ENCODE results near the gene RBL2. TPM values are rescaled to one million over a fixed set of nuclear protein-coding genes. Genes with fewer than 3 reads are reported as not detected.
"Not testable (repeated sequence)": the region's sequence is repeated elsewhere in the genome, so short reads cannot be mapped to it uniquely, and the experiment has no call there.

The RBL2 gene
- total and polyA plus RNA-seq, 2 of the 8 experiments (the other 6 are each of a cell fraction or from before 2014, with no cell fraction given), result 13.9 to 22.1 TPM

GRCh38 chr16:53537626-53538025 is 103.4 kb downstream of the RBL2 start (continued):
- TF ChIP-seq SIX5 (IDR thresholded peaks at IDR 0.05; ENCODE audit: low read depth, low read length), result no peak
- TF ChIP-seq, protein P1, sequence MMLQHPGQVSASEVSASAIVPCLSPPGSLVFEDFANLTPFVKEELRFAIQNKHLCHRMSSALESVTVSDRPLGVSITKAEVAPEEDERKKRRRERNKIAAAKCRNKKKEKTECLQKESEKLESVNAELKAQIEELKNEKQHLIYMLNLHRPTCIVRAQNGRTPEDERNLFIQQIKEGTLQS (IDR thresholded peaks at IDR 0.05; ENCODE audit: insufficient read depth, low read depth, low read length), result no peak

- H3K23me2 ChIP-seq (ENCODE audit: low read depth, low read length); H3K4me2 ChIP-seq (ENCODE audit: insufficient read depth in 1 of 2, low read depth in 2 of 2, low read length in 2 of 2); H2AFZ ChIP-seq (ENCODE audit: low read length); H3K56ac ChIP-seq (replicated peaks; ENCODE audit: insufficient read length, low read depth, low read length); H3K27ac ChIP-seq (ENCODE audit: low read depth, low read length); H2AK5ac ChIP-seq (ENCODE audit: low read depth, low read length); H2BK15ac ChIP-seq (ENCODE audit: low read length); H3K79me2 ChIP-seq (ENCODE audit: control insufficient read depth in 1 of 2, insufficient read depth in 2 of 2, low read length in 2 of 2); POLR2A ChIA-PET (ENCODE audit: partially characterized antibody); H3K27me3 ChIP-seq (replicated peaks in 1 of 4; ENCODE audit: control insufficient read depth in 3 of 4, extremely low read depth in 1 of 4, insufficient read depth in 3 of 4, low read length in 3 of 4); DNase-seq (ENCODE audit: low read depth in 1 of 2, low spot score in 2 of 2); H3K4me3 ChIP-seq (ENCODE audit: extremely low read depth in 1 of 4, insufficient read depth in 2 of 4, low read depth in 3 of 4, low read length in 4 of 4); H3K9me3 ChIP-seq (ENCODE audit: insufficient read depth in 2 of 2, low read depth in 1 of 2, low read length in 1 of 2); H4K8ac ChIP-seq (ENCODE audit: extremely low read depth, insufficient read depth, low read length); CTCF ChIA-PET (ENCODE audit: partially characterized antibody); H3K4me1 ChIP-seq (replicated peaks in 1 of 4; ENCODE audit: control insufficient read depth in 3 of 4, insufficient read depth in 4 of 4, low read length in 3 of 4); H2BK20ac ChIP-seq (ENCODE audit: low read length); H3K4ac ChIP-seq (replicated peaks; ENCODE audit: insufficient read length, low read depth, low read length); H3K79me1 ChIP-seq (ENCODE audit: low read depth, low read length); H4K5ac ChIP-seq (ENCODE audit: insufficient read length, low read depth, low read length); H3K9ac ChIP-seq (replicated peaks in 1 of 4; ENCODE audit: extremely low read depth in 1 of 4, low read depth in 3 of 4, low read length in 3 of 4); H2BK5ac ChIP-seq (ENCODE audit: low read depth, low read length); H3K23ac ChIP-seq (ENCODE audit: insufficient read length); H2BK12ac ChIP-seq (ENCODE audit: low read depth, low read length); H4K91ac ChIP-seq (replicated peaks; ENCODE audit: insufficient read length, low read length); H3K14ac ChIP-seq (ENCODE audit: insufficient read length); H2BK120ac ChIP-seq (replicated peaks; ENCODE audit: low read depth, low read length); FAIRE-seq; H3K18ac ChIP-seq (ENCODE audit: extremely low read depth, low read length); H3K36me3 ChIP-seq (ENCODE audit: control insufficient read depth in 2 of 4, insufficient read depth in 4 of 4, low read length in 3 of 4); H4K20me1 ChIP-seq (replicated peaks in 1 of 2; ENCODE audit: control insufficient read depth in 1 of 2, insufficient read depth in 2 of 2, low read length in 2 of 2): not testable (repeated sequence)
- 80% methylated on average over 1 of the region's 27 CpGs; no CpG with 5 or more reads in 1 of the 2 experiments for WGBS, 2 experiments (ENCODE audit: extremely low coverage in 1 of 2, insufficient coverage in 1 of 2, insufficient read length in 1 of 2, insufficient replicate concordance in 2 of 2, low coverage in 1 of 2, low lambda C conversion rate in 2 of 2, missing lambda C conversion rate in 1 of 2)
These were observed 105.1 kb downstream of the RBL2 start for GRCh38 chr16:53539346-53539745.
